H1 (cell line): Measurements from ENCODE around the gene ZMAT1. TPM values are rescaled to one million over a fixed set of nuclear protein-coding genes. Genes with fewer than 3 reads are reported as not detected.

Experiments used
- CTCF ChIA-PET: fragments of 300-600 bp; sonication (Branson Sonifier 250); formaldehyde crosslinking; loops from one replicate; lab custom pipeline; 2021; ENCODE audit not compliant: partially characterized antibody; lab: Charles Lee
- POLR2A ChIA-PET: fragments of 300-600 bp; sonication (Branson Sonifier 250); formaldehyde crosslinking; loops from one replicate; lab custom pipeline; 2021; ENCODE audit warnings: inconsistent platforms; ENCODE audit not compliant: partially characterized antibody; lab: Charles Lee
- DNase-seq, 2 experiments: peaks; one replicate each; pipeline versions ENCODE4 v3.0.0 to v3.0.0-alpha.2; 2010 to 2022; ENCODE audit warnings: low spot score in 2 of 2, low read depth in 1 of 2, mixed read lengths in 1 of 2
- FAIRE-seq: peaks from 2 replicates; lab custom pipeline; 2011; peaks lifted over from hg19 to GRCh38; lab: Jason Lieb, UNC
- H2AFZ ChIP-seq: 2 replicates; pipeline ENCODE4 v1.8.1; 2012; ENCODE audit warnings: low read length, inconsistent platforms
- H2AK5ac ChIP-seq: 2 replicates; pipeline ENCODE4 v1.6.1; 2013; ENCODE audit warnings: low read depth, low read length
- H2BK120ac ChIP-seq: replicated peaks from 2 replicates; pipeline ENCODE3; 2013; ENCODE audit warnings: low read depth, low read length, inconsistent platforms
- H2BK12ac ChIP-seq: 2 replicates; pipeline ENCODE4 v1.6.1; 2013; ENCODE audit warnings: low read depth, low read length
- H2BK15ac ChIP-seq: 2 replicates; pipeline ENCODE4 v1.6.1; 2013; ENCODE audit warnings: low read length
- H2BK20ac ChIP-seq: 2 replicates; pipeline ENCODE4 v1.6.1; 2013; ENCODE audit warnings: low read length
- H2BK5ac ChIP-seq: 2 replicates; pipeline ENCODE4 v1.6.1; 2013; ENCODE audit warnings: low read depth, low read length
- H3K14ac ChIP-seq: 2 replicates; pipeline ENCODE4 v1.6.1; 2013; ENCODE audit warnings: inconsistent platforms; ENCODE audit not compliant: insufficient read length
- H3K18ac ChIP-seq: 2 replicates; pipeline ENCODE4 v1.6.1; 2013; ENCODE audit warnings: low read length; ENCODE audit errors: extremely low read depth
- H3K23ac ChIP-seq: 2 replicates; pipeline ENCODE4 v1.6.1; 2013; ENCODE audit warnings: inconsistent platforms; ENCODE audit not compliant: insufficient read length
- H3K23me2 ChIP-seq: 2 replicates; pipeline ENCODE4 v1.6.1; 2013; ENCODE audit warnings: low read depth, low read length
- H3K27ac ChIP-seq: 2 replicates; pipeline ENCODE4 v1.6.1; 2011; ENCODE audit warnings: low read depth, low read length, inconsistent platforms
- H3K27me3 ChIP-seq, 4 experiments: replicated peaks in 1 of 4; 1 replicate in 1 of 4; 2 replicates in 3 of 4; pipeline versions ENCODE4 v1.6.1 to v1.8.1; 2011 to 2013; ENCODE audit warnings: low read length in 3 of 4, mild to moderate bottlenecking in 3 of 4, inconsistent platforms in 2 of 4, mixed read lengths in 2 of 4, moderate library complexity in 1 of 4; ENCODE audit not compliant: control insufficient read depth in 3 of 4, insufficient read depth in 3 of 4; ENCODE audit errors: extremely low read depth in 1 of 4
- H3K36me3 ChIP-seq, 4 experiments: 2 replicates each; pipeline versions ENCODE4 v1.6.1 to v1.8.1; 2011 to 2013; ENCODE audit warnings: mild to moderate bottlenecking in 4 of 4, low read length in 3 of 4, moderate library complexity in 2 of 4, control low read depth in 1 of 4, inconsistent platforms in 1 of 4; ENCODE audit not compliant: insufficient read depth in 4 of 4, control insufficient read depth in 2 of 4
- H3K4ac ChIP-seq: replicated peaks from 2 replicates; pipeline ENCODE3; 2013; ENCODE audit warnings: low read length, low read depth, mixed read lengths, inconsistent platforms; ENCODE audit not compliant: insufficient read length
- H3K4me1 ChIP-seq, 4 experiments: replicated peaks in 1 of 4; 1 replicate in 1 of 4; 2 replicates in 3 of 4; pipeline versions ENCODE4 v1.6.1 to v1.8.1; 2011 to 2013; ENCODE audit warnings: low read length in 3 of 4, inconsistent platforms in 2 of 4, mixed read lengths in 1 of 4; ENCODE audit not compliant: insufficient read depth in 4 of 4, control insufficient read depth in 3 of 4
- H3K4me2 ChIP-seq, 2 experiments: 2 replicates each; pipeline versions ENCODE4 v1.6.1 to v1.8.1; 2011 to 2013; ENCODE audit warnings: low read depth in 2 of 2, low read length in 2 of 2, control low read depth in 1 of 2, inconsistent platforms in 1 of 2, mild to moderate bottlenecking in 1 of 2; ENCODE audit not compliant: insufficient read depth in 1 of 2
- H3K4me3 ChIP-seq, 4 experiments: fragments of 200-600, 300-600 bp in 1 of 4; sonication (generic), shearing (Covaris generic), sonication (Bioruptor Twin) in 1 of 4; 2 replicates each; pipeline versions ENCODE4 v1.5.1 to v1.8.1; 2011 to 2016; ENCODE audit warnings: low read length in 4 of 4, low read depth in 3 of 4, control low read depth in 2 of 4, inconsistent platforms in 2 of 4, mild to moderate bottlenecking in 2 of 4, mixed read lengths in 1 of 4, moderate library complexity in 1 of 4; ENCODE audit not compliant: insufficient read depth in 2 of 4; ENCODE audit errors: extremely low read depth in 1 of 4
- H3K56ac ChIP-seq: replicated peaks from 2 replicates; pipeline ENCODE3; 2013; ENCODE audit warnings: low read depth, mild to moderate bottlenecking, mixed read lengths, low read length, inconsistent platforms; ENCODE audit not compliant: insufficient read length
- H3K79me1 ChIP-seq: 2 replicates; pipeline ENCODE4 v1.6.1; 2013; ENCODE audit warnings: low read depth, low read length, control low read depth
- H3K79me2 ChIP-seq, 2 experiments: 2 replicates each; pipeline versions ENCODE4 v1.6.1 to v1.8.1; 2012 to 2013; ENCODE audit warnings: low read length in 2 of 2, mild to moderate bottlenecking in 2 of 2, inconsistent platforms in 1 of 2; ENCODE audit not compliant: insufficient read depth in 2 of 2, control insufficient read depth in 1 of 2
- H3K9ac ChIP-seq, 4 experiments: replicated peaks in 1 of 4; 1 replicate in 1 of 4; 2 replicates in 3 of 4; pipeline versions ENCODE4 v1.6.1 to v1.8.1; 2011 to 2013; ENCODE audit warnings: low read depth in 3 of 4, low read length in 3 of 4, control low read depth in 2 of 4, mild to moderate bottlenecking in 2 of 4, moderate library complexity in 2 of 4, inconsistent platforms in 1 of 4; ENCODE audit errors: extremely low read depth in 1 of 4
- H3K9me3 ChIP-seq, 2 experiments: 2 replicates each; pipeline versions ENCODE4 v1.6.1 to v1.8.1; 2012 to 2013; ENCODE audit warnings: mild to moderate bottlenecking in 2 of 2, moderate library complexity in 2 of 2, control low read depth in 1 of 2, inconsistent platforms in 1 of 2, low read depth in 1 of 2, low read length in 1 of 2, mixed read lengths in 1 of 2; ENCODE audit not compliant: insufficient read depth in 2 of 2
- H4K20me1 ChIP-seq, 2 experiments: replicated peaks in 1 of 2; 2 replicates each; pipeline versions ENCODE3 to v1.8.1; 2011 to 2013; ENCODE audit warnings: inconsistent platforms in 2 of 2, low read length in 2 of 2, mild to moderate bottlenecking in 1 of 2; ENCODE audit not compliant: insufficient read depth in 2 of 2, control insufficient read depth in 1 of 2
- H4K5ac ChIP-seq: 2 replicates; pipeline ENCODE4 v1.6.1; 2013; ENCODE audit warnings: low read length, low read depth, mixed read lengths, inconsistent platforms; ENCODE audit not compliant: insufficient read length
- H4K8ac ChIP-seq: 2 replicates; pipeline ENCODE4 v1.8.0; 2013; ENCODE audit warnings: mild to moderate bottlenecking, moderate library complexity, low read length, inconsistent platforms; ENCODE audit not compliant: insufficient read depth; ENCODE audit errors: extremely low read depth
- H4K91ac ChIP-seq: replicated peaks from 2 replicates; pipeline ENCODE3; 2013; ENCODE audit warnings: low read length, mixed read lengths, inconsistent platforms; ENCODE audit not compliant: insufficient read length
- CTCF ChIP-seq, 3 experiments: IDR thresholded peaks; 1 replicate in 2 of 3; 2 replicates in 1 of 3; pipeline versions ENCODE4 v1.5.1 to v1.6.1; 2011; ENCODE audit warnings: low read length in 3 of 3, mild to moderate bottlenecking in 3 of 3, inconsistent platforms in 2 of 3, low read depth in 1 of 3, moderate library complexity in 1 of 3; ENCODE audit not compliant: insufficient read depth in 1 of 3; ENCODE audit errors: control extremely low read depth in 1 of 3
- EGR1 ChIP-seq: IDR thresholded peaks from 2 replicates; pipeline ENCODE4 v1.6.1; 2011; ENCODE audit warnings: low read depth, low read length, borderline replicate concordance
- TEAD4 ChIP-seq: IDR thresholded peaks from 2 replicates; pipeline ENCODE4 v1.6.1; 2012; ENCODE audit warnings: low read depth, low read length, inconsistent platforms, mixed read lengths
- polyA plus RNA-seq, 7 experiments: library from polyadenylated mRNA; depleted of rRNA in 3 of 7; stranded (reverse) in 5 of 7; unstranded in 2 of 7; fragments of >200 nt in 5 of 7; fragments of 200-250 nt in 2 of 7; gene quantifications; 1 replicate in 5 of 7; 2 replicates in 1 of 7; 4 replicates in 1 of 7; pipeline versions ENCODE4 v1.2.1 to v1.2.3, GENCODE V29; 2011 to 2013; ENCODE audit warnings: missing spikeins in 2 of 7, mixed read lengths in 2 of 7
- total RNA-seq: library from RNA; stranded (reverse); fragmentation: NEBNext Ultra II Directional; extraction: Animal tissue kit (Norgen Biotek cat#: 25700); gene quantifications from 2 replicates; pipeline ENCODE4 v1.2.1, GENCODE V29; 2021

ZMAT1 gene
- total and polyA plus RNA-seq, 2 of the 8 experiments (the other 6 are each of a cell fraction or from before 2014, with no cell fraction given), result 1.3 to 1.4 TPM

- Histone ChIP-seq H2AK5ac (no peak overlapping the region), H3K18ac (no peak overlapping the region), H2BK20ac (no peak overlapping the region), H3K27me3 (no peaks in the 10 kb centered on the region), H3K79me1 (no peaks in the 10 kb centered on the region), H3K23me2 (no peaks in the 10 kb centered on the region), H3K4me2 (no peak overlapping the region), H4K5ac (no peak overlapping the region), H3K14ac (no peak overlapping the region), H3K56ac (no peak overlapping the region), H3K27ac (no peak overlapping the region), H3K4ac (no peak overlapping the region), H3K36me3 (no peaks in the 10 kb centered on the region), H2BK12ac (no peak overlapping the region), H2BK15ac (no peak overlapping the region), H3K4me3 (no peak overlapping the region), H3K23ac (no peak overlapping the region), H4K91ac (no peak overlapping the region), H2AFZ (no peak overlapping the region), H2BK5ac (no peak overlapping the region), H3K79me2 (no peaks in the 10 kb centered on the region), H2BK120ac (no peak overlapping the region), H3K9ac (no peak overlapping the region), H3K4me1 (no peaks in the 10 kb centered on the region), H4K8ac (no peak overlapping the region), H4K20me1 (no peaks in the 10 kb centered on the region), H3K9me3 (no peaks in the 10 kb centered on the region; a peak in 1 of 4 replicates)
- ChIA-PET CTCF (interaction anchor here (0.6 kb wide), 1 partner anchor 559 kb away, joined by 4 read pairs; no protein-coding TSS in a partner anchor), POLR2A (no interaction called here)
- no peak for TF ChIP-seq EGR1
- TF ChIP-seq CTCF (IDR thresholded peaks at IDR 0.05; ENCODE audit: control extremely low read depth in 1 of 3, insufficient read depth in 1 of 3, low read depth in 1 of 3, low read length in 3 of 3), result no peak
- TF ChIP-seq TEAD4, result no peak
- FAIRE-seq, result no peak
- DNase-seq, result no peak
Measured at GRCh38 chrX:101977106-101977505, 45.3 kb upstream of the ZMAT1 start.
